Transverse colon (tissue), 4 donors: Measurements from ENCODE around the gene SOX11.

Source experiments
- EP300 ChIP-seq: sonication (generic); formaldehyde crosslinking; IDR thresholded peaks from one replicate; pipeline ENCODE4 v1.6.1; 2017; ENCODE audit warnings: antibody characterized with exemption, low read depth
- POLR2A ChIP-seq: fragments of 450-650 bp; IDR thresholded peaks from one replicate; pipeline ENCODE4 v1.6.1; 2016; ENCODE audit warnings: antibody characterized with exemption, mild to moderate bottlenecking, moderate library complexity
- POLR2AphosphoS5 ChIP-seq, 3 donors: sonication (generic); formaldehyde crosslinking; IDR thresholded peaks; one replicate each; pipeline ENCODE4 v1.6.1; 2016; ENCODE audit warnings: antibody characterized with exemption in 3 of 3
- TF ChIP-seq, protein P1 (sequence below), 5 experiments: fragments of 200-600 bp in 3 of 5; fragments of 450-650 bp in 2 of 5; sonication (generic) in 3 of 5; IDR thresholded peaks; 1 replicate in 2 of 5; 2 replicates in 3 of 5; pipeline ENCODE4 v1.5.1; 2016 to 2017; ENCODE audit warnings: antibody characterized with exemption in 5 of 5, inconsistent platforms in 3 of 5, mild to moderate bottlenecking in 2 of 5, moderate library complexity in 1 of 5

DNA sequence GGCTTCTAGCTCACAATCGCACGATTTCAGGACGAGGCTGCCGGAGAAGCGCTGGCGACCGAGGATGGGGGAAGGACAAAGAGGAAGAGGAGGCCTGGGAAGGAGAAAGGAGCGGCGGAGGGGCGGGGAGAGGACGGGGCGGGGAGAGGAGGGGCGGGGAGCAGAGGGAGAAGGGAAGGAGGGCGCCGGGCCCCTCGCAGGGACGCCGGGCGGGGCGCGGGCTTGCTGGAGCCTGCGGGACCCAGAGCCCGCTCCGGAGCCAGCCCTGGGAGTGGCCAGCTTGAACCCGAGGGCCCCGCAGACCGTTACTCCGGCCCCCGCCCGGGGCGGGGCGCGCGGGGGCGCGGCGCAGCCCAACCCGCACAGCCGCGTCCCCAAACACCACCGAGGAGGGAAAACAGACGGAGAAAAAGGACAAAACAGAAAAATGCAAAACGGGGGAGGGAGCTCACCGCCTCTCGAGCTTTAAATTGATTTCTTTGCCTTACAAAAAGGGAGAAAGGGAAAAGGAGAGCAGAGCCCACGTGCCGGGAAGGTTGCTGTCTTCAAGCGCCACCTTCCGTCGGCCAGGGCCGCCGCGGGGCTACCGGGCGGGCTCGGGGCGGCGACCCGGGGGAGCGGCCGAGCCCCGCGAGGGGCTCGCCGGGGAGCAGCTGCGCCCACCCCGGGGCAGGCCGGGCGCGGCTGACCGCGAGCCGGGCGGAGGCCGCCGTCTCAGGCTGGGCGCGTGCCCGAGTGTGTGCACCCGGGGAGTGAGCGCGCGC lies 781 bp upstream of the SOX11 start:
- TF ChIP-seq POLR2AphosphoS5 (IDR thresholded peaks at IDR 0.05) = no peak
- TF ChIP-seq, protein P1, sequence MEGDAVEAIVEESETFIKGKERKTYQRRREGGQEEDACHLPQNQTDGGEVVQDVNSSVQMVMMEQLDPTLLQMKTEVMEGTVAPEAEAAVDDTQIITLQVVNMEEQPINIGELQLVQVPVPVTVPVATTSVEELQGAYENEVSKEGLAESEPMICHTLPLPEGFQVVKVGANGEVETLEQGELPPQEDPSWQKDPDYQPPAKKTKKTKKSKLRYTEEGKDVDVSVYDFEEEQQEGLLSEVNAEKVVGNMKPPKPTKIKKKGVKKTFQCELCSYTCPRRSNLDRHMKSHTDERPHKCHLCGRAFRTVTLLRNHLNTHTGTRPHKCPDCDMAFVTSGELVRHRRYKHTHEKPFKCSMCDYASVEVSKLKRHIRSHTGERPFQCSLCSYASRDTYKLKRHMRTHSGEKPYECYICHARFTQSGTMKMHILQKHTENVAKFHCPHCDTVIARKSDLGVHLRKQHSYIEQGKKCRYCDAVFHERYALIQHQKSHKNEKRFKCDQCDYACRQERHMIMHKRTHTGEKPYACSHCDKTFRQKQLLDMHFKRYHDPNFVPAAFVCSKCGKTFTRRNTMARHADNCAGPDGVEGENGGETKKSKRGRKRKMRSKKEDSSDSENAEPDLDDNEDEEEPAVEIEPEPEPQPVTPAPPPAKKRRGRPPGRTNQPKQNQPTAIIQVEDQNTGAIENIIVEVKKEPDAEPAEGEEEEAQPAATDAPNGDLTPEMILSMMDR (IDR thresholded peaks at IDR 0.05) = no peak
- TF ChIP-seq POLR2A = no peak
- TF ChIP-seq EP300 = no peak
